ENCODE results near the gene ICAM2.

Gene ICAM2

DNA sequence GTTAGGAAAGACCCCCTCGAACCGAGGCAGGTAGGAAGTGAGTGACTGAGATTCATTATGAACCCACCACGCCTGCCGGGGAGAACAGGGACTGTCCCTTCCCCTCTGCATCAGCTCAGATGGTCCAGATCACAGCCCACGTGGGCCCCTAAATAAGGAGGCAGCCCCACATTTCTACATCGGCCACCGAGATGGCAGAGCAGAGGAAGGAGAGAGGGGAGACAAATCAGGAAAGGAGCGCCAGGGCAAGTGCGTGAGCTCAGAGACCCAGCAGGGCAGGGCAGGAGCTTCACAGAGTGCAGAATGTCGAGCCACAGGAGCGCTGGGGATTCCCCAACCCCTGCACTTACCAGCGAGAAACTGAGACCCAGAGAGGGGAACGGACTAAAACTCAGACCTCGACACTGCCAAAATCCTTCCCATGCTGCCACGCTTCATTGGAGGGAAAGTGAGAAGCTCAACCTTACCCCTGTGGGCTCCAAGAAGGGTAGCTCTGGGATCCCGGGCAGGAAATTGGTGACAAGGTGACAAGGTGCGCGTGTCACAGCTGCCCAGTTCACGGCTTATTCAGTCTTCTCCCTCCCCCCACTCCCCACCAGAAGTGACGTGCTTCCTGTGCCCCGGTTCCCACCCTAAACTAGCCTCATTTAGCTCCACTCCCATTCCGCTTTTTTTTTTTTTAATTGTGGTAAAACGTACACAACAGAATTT lies at the start of gene ICAM2:
ICAM2 (minus strand) TSS at position 578 of the 711 bp plus-strand sequence. CDS start 13,942 bp downstream, outside the sequence.
- H3K4me3 ChIP-seq (ENCODE audit: low read depth, low read length) = peak within 1 kb of the TSS; percentile 87
- TF ChIP-seq, protein P1, sequence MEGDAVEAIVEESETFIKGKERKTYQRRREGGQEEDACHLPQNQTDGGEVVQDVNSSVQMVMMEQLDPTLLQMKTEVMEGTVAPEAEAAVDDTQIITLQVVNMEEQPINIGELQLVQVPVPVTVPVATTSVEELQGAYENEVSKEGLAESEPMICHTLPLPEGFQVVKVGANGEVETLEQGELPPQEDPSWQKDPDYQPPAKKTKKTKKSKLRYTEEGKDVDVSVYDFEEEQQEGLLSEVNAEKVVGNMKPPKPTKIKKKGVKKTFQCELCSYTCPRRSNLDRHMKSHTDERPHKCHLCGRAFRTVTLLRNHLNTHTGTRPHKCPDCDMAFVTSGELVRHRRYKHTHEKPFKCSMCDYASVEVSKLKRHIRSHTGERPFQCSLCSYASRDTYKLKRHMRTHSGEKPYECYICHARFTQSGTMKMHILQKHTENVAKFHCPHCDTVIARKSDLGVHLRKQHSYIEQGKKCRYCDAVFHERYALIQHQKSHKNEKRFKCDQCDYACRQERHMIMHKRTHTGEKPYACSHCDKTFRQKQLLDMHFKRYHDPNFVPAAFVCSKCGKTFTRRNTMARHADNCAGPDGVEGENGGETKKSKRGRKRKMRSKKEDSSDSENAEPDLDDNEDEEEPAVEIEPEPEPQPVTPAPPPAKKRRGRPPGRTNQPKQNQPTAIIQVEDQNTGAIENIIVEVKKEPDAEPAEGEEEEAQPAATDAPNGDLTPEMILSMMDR (IDR thresholded peaks at IDR 0.05; ENCODE audit: insufficient read depth, low read depth, low read length, missing control alignments) = no peak
- DNase-seq (ENCODE audit: low read depth) = peak; percentile 96

DNA sequence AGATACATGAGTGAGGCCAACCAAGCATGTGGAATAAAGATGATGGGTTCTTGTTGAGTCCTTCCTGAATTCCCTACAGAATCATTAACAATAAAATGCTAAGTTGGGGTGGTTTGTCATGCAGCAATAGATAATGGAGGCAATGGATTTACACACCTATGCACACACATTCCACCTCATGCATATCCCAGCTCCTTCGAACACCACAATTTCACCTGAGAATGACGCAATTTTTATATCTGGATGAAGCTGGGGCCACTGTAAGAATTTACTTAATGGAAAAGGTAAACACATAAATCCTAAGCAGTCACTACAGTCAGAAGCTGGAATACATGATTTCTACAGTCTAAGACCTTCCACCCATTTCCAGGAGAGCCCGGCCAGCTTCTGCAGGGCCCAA lies 49.8 kb upstream of the ICAM2 start:
- no peak for DNase-seq (ENCODE audit: low read depth)
- TF ChIP-seq, protein P1 (IDR thresholded peaks at IDR 0.05; ENCODE audit: insufficient read depth, low read depth, low read length, missing control alignments) = no peak
- no peak overlapping the region for H3K4me3 ChIP-seq (ENCODE audit: low read depth, low read length)

DNA sequence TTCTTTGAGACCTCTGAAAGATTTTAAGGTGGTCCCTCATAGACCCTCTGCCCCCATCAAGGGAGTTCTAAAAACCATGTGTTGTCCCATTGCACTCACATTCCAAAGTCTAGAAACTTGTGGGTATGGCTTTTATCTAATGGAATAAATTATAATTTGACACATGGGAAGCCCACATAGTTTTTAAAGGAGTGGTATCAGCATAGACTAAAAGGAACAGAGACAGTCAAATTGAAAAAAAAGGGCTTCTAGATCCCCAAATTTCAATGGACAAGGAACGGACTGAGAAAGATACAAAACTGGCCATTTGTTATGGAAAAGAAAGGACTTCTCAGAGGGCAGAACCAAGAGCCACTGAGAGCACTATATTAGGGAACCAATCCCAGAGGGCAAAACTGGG lies 48.7 kb upstream of the ICAM2 start:
- TF ChIP-seq, protein P1 (IDR thresholded peaks at IDR 0.05; ENCODE audit: insufficient read depth, low read depth, low read length, missing control alignments) = no peak
- no peak for DNase-seq (ENCODE audit: low read depth)
- H3K4me3 ChIP-seq (ENCODE audit: low read depth, low read length) = no peak overlapping the region

DNA sequence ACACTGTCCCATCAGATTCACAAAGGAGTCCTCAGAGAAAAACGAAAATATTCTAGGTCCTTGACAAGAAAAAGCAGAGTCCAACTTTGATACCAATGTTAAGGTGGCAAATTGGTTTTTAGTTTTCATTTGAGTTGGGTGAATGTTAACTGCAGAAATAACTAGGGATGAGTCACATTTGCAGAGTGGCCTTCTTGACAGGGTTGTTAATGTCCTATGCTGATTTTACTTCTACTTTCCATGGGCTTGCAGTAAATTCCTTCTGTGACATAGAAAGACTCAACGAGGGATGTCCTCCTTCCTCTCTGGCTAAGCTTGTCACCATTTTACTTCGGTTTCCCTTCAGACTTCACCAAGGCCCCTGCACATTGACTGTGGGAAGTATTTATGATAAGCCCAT lies 47.2 kb upstream of the ICAM2 start:
- H3K4me3 ChIP-seq (ENCODE audit: low read depth, low read length) = no peak overlapping the region
- TF ChIP-seq, protein P1 (IDR thresholded peaks at IDR 0.05; ENCODE audit: insufficient read depth, low read depth, low read length, missing control alignments) = no peak
- DNase-seq (ENCODE audit: low read depth) = no peak

DNA sequence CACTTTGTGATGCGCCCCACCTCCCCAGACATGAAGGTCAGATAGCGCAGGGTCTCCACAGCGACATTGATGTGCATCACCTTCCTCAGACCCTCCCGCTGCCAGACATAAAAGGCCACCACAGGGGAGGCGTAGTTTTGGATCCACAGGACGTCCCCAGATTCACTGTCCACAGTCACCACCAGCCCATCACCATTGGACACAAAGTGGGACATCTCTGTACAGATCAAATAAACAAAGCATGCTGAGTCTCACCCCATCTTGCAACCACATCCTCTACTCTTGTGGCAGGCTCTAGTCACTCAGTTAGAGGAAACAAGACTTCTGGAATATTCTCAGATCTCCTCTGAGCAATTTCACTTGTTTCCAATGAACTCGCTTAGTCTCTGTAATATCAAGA lies 46.3 kb upstream of the ICAM2 start:
- no peak for DNase-seq (ENCODE audit: low read depth)
- TF ChIP-seq, protein P1 (IDR thresholded peaks at IDR 0.05; ENCODE audit: insufficient read depth, low read depth, low read length, missing control alignments) = no peak
- no peak overlapping the region for H3K4me3 ChIP-seq (ENCODE audit: low read depth, low read length)

DNA sequence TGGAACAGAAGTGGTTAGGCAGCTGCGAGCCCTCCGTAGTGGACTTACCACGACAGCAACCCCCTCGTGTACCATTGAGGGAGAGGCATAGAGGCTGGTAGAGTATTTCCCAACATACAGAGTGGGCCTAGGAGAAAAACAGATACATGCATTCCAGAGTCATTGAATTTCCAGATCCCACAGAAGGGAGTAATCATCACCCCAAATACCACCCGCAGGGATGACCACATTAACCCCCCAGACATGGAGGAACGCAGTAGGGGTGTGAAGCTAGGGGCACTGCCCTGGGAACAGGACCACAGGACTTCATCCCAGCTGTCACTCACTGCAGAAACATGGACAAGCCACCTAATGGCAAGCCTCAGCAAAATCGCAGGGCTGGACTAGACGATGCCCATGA lies 44.7 kb upstream of the ICAM2 start:
- TF ChIP-seq, protein P1 (IDR thresholded peaks at IDR 0.05; ENCODE audit: insufficient read depth, low read depth, low read length, missing control alignments) = no peak
- H3K4me3 ChIP-seq (ENCODE audit: low read depth, low read length) = no peak overlapping the region
- no peak for DNase-seq (ENCODE audit: low read depth)

DNA sequence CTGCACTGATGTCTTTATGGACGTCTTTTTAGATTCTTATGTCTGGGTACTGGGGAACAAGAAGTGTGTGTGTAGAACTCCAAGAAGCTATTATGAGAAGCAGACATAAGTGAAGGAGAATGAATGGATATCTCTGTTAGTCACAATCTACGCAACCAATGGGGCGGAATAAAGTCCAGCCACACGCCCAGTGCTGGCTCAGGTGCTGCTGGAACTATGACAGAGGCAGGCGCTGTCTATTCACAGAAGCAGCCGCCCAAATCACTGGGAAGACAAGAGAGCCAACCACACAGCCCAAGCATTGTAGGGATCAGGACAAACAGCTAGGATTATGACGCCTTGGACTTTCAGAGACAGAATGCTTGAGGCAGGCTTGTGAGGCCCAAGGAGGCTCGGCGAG lies 43.9 kb upstream of the ICAM2 start:
- no peak overlapping the region for H3K4me3 ChIP-seq (ENCODE audit: low read depth, low read length)
- TF ChIP-seq, protein P1 (IDR thresholded peaks at IDR 0.05; ENCODE audit: insufficient read depth, low read depth, low read length, missing control alignments) = no peak

More for the DNA sequence above, 43.9 kb upstream of the ICAM2 start:
- no peak for DNase-seq (ENCODE audit: low read depth)

Measured in GM12865 (cell line).